ENCODE results near the gene SRPK2. TPM values are rescaled to one million over a fixed set of nuclear protein-coding genes. Genes with fewer than 3 reads are reported as not detected.

SRPK2 gene
- total and polyA plus RNA-seq, 9 donors = 15.2 to 50.0 (median 37.8) TPM

DNA sequence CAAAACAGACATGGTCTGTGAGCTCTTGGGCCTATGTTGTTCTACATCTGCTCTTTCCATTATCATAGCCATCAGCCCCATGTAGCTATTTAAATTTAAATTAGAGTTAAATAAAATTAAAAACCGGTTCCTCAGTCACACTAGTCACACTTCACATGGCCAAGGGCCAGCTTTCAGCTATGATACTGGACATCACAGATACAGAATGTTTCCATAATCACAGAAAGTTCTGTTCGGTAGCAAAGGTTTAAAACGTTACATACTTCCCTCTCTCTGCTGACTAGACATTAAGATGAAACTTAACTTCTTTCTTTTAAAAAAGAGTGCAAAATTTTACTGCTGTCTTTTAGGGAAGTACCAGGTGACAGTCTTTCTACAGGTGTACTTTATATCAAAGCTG, 43.0 kb downstream of the SRPK2 start:
- intact Hi-C loops (cut with DNase I) = no loop called here
- Histone ChIP-seq H3K27ac (no peak overlapping the region), H3K4me1 (ENCODE audit: insufficient read depth) (no peaks in the 10 kb centered on the region), H3K27me3 (no peaks in the 10 kb centered on the region), H3K4me3 (no peak overlapping the region), H3K9me3 (no peaks in the 10 kb centered on the region), H3K36me3 (no peaks in the 10 kb centered on the region)
- WGBS, 3 donors = 36 to 49% (median 41%) methylated on average over 3 of the region's 3 CpGs
- TF ChIP-seq POLR2A (IDR thresholded peaks at IDR 0.05) = no peak
- TF ChIP-seq, protein P1, sequence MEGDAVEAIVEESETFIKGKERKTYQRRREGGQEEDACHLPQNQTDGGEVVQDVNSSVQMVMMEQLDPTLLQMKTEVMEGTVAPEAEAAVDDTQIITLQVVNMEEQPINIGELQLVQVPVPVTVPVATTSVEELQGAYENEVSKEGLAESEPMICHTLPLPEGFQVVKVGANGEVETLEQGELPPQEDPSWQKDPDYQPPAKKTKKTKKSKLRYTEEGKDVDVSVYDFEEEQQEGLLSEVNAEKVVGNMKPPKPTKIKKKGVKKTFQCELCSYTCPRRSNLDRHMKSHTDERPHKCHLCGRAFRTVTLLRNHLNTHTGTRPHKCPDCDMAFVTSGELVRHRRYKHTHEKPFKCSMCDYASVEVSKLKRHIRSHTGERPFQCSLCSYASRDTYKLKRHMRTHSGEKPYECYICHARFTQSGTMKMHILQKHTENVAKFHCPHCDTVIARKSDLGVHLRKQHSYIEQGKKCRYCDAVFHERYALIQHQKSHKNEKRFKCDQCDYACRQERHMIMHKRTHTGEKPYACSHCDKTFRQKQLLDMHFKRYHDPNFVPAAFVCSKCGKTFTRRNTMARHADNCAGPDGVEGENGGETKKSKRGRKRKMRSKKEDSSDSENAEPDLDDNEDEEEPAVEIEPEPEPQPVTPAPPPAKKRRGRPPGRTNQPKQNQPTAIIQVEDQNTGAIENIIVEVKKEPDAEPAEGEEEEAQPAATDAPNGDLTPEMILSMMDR (IDR thresholded peaks at IDR 0.05) = no peak
- TF ChIP-seq EP300 (IDR thresholded peaks at IDR 0.05) = no peak
- no peak for DNase-seq

GRCh38 chr7:105345003-105345402, 43.7 kb downstream of the SRPK2 start:
- H3K4me3 ChIP-seq = no peak overlapping the region
- H3K27ac ChIP-seq = no peak overlapping the region
- H3K9me3 ChIP-seq = no peaks in the 10 kb centered on the region
- intact Hi-C loops (cut with DNase I) = no loop called here
- no peaks in the 10 kb centered on the region for H3K4me1 ChIP-seq (ENCODE audit: insufficient read depth)
- H3K36me3 ChIP-seq = no peaks in the 10 kb centered on the region
- H3K27me3 ChIP-seq = no peaks in the 10 kb centered on the region
- 94 to 98% (median 94%) methylated on average over 3 of the region's 3 CpGs for WGBS, 3 donors
- TF ChIP-seq EP300 (IDR thresholded peaks at IDR 0.05) (no peak), POLR2A (IDR thresholded peaks at IDR 0.05) (no peak)
- TF ChIP-seq, protein P1 (IDR thresholded peaks at IDR 0.05) = no peak
- DNase-seq = no peak

GRCh38 chr7:105339404-105340323, 49.1 kb downstream of the SRPK2 start:
- TF ChIP-seq POLR2A (IDR thresholded peaks at IDR 0.05) (no peak), EP300 (IDR thresholded peaks at IDR 0.05) (no peak)
- TF ChIP-seq, protein P1 (IDR thresholded peaks at IDR 0.05) = no peak
- no peaks in the 10 kb centered on the region for H3K9me3 ChIP-seq
- no peak overlapping the region for H3K27ac ChIP-seq
- H3K4me3 ChIP-seq = no peak overlapping the region
- no peaks in the 10 kb centered on the region for H3K4me1 ChIP-seq (ENCODE audit: insufficient read depth)
- no peak for DNase-seq
- H3K36me3 ChIP-seq = no peaks in the 10 kb centered on the region
- intact Hi-C loops (cut with DNase I) = no loop called here
- 81 to 90% (median 82%) methylated on average over 12 of the region's 12 CpGs for WGBS, 3 donors
- H3K27me3 ChIP-seq = no peaks in the 10 kb centered on the region

- Histone ChIP-seq H3K27ac (no peak overlapping the region), H3K4me3 (no peak overlapping the region), H3K4me1 (ENCODE audit: insufficient read depth) (peaks cover under 1% of the 10 kb centered on the region), H3K9me3 (no peaks in the 10 kb centered on the region), H3K27me3 (no peaks in the 10 kb centered on the region), H3K36me3 (no peaks in the 10 kb centered on the region)
- DNase-seq = no peak
- 78 to 84% (median 83%) methylated on average over 4 of the region's 4 CpGs for WGBS, 3 donors
- TF ChIP-seq POLR2A (IDR thresholded peaks at IDR 0.05) (no peak), EP300 (IDR thresholded peaks at IDR 0.05) (no peak)
- TF ChIP-seq, protein P1 (IDR thresholded peaks at IDR 0.05) = no peak
- intact Hi-C loops (cut with DNase I) = no loop called here
These were observed 51.2 kb downstream of the SRPK2 start for GRCh38 chr7:105337529-105337928.

Data from ovary (tissue), 9 donors.